Fibroblast of skin of scalp (primary cell): ENCODE data around the gene COL23A1.
A peak's percentile ranks its signal among the peaks of the same experiment; 100 is the strongest.

Source experiments
- DNase-seq: peaks from one replicate; pipeline ENCODE4 v3.0.0-alpha.2; 2013

The COL23A1 gene

DNA sequence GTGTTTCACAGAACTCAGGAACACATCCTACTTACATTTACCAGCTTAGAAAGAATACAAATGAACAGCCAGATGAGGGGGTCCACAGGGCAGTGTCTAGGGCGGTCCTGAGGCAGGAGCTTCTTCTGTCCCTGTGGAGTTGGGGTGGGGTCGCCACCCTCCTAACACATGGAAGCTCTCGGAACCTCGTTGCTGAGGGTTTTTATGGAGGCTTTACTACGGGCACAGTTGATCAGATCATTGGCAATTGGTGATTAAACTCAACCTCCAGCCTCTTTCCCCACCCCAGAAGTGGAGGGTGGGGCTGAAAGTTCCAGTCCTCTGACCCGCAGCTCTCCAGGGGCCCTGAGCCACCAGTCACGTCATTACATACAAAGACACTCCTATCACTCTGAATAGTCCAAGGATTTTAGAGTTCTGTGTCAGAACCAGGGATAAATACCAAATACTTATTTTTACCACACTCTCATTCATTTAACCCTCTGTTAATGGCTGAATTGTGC lies 156.9 kb downstream of the COL23A1 start:
- DNase-seq = peak; percentile 19

DNA sequence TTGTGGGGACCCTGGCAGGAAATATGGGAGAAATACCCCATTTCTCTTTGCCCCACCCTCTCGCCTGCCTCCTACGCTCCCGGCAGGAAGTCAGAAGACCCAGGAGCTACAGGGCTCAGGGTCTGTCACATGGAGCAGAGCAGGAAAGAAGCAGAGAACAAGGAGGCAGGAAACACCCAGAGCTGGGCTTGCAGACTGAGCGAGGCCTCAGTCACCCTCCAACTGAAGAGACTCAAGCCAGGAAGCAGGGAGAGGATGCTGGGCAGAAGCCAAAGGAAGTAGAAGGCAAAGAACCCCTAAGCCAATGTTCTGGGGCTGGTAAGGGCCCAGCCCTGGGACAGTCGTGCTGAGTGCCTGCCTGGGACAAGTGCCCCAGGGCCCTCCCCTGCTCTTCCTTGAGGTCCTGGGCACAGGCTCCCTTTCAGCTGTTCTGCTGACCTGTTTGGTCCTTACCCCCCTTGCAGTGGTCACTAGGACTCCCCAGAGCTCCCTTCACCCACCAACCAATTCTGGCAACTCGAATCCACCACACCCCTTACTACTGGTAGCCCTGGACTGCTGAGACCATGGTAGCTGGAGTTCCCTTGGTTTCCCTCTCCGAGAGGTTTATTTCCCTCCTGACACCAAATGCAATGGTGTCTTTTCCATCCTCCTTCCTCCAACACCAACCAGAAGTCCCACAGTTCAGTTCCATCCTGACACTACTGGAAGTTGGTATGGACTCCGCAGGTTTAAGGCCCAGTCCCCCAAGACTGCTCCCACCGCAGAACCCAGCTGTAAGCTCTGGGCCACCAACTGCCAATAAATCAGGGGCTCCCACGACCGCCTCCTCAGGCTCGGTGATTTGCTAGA lies 157.5 kb downstream of the COL23A1 start:
- DNase-seq = no peak

GRCh38 chr5:178431782-178432165 lies 158.4 kb downstream of the COL23A1 start:
- peak; percentile 26 for DNase-seq

DNA sequence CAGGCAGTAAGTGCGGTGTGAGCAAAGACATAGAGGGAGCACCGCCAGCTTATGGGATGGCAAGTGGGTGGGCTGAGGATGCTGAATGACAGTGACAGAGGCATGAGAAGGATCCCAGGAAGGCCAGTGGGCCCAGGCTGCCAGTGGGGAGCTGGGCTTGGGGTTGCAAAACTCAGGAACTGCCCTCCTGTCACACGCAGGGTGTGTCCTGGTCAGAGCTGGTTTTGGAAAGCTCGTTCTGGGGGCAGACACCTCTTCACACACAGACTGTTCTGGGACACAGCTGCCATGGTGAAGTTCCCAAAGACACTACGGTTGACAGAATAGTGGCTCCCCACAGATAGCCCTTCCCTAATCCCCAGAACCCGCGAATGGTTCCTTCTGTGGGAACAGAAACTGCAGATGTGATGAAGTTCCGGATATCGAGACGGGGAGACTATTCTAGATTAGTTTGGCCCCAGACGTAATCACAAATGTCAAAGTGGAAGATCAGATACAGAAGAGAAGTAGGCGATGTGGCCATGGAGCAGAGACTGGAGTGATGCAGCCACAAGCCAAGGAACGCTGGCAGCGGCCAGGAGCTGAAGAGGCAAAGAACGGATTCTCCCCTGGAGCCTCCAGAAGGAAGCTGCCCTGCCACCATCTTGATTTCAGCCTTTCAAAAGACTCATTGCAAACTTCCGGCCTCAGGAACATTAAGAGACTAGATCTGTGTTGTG lies 159.0 kb downstream of the COL23A1 start:
- no peak for DNase-seq

DNA sequence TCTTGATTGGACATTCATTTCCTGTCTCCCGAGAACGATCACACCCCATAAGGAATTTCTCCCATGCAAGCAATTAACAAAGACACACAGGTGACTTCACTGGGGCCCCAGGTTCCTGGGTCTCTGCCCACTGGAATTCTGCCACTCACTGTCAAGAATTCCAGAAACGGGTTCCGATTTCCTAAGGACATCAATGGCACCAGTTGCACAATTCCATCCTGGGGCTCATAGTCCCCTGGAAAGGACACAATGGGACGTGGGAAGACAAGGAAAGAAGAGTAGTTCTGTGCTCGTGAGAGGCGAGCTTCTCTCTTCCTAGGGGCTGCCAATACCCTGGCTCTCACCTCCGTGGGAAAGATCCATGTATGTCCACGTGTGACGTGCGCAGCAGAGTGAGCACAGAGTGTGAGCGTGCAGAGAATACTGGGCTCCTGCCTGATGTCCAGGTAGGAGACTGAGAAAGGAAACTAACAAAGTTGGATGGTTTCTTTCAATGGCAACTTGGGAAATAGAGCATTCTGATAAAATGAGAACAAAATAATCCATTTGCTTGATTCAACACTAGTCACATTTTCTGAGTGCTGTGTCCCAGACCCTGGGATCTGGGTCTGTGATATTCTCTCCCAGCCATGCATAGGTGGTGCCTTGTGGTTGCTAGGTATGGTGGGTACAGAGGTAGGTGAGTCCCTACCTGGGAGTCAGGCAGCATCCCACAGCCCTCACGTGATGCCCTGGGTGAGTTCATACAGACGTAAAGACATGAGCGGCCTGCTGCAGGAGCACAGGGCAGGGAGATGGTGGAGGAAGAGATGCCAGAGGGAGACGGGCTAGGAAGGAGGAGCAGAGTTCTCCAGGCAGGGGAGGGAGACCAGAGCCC lies 159.8 kb downstream of the COL23A1 start:
- DNase-seq = no peak

DNA sequence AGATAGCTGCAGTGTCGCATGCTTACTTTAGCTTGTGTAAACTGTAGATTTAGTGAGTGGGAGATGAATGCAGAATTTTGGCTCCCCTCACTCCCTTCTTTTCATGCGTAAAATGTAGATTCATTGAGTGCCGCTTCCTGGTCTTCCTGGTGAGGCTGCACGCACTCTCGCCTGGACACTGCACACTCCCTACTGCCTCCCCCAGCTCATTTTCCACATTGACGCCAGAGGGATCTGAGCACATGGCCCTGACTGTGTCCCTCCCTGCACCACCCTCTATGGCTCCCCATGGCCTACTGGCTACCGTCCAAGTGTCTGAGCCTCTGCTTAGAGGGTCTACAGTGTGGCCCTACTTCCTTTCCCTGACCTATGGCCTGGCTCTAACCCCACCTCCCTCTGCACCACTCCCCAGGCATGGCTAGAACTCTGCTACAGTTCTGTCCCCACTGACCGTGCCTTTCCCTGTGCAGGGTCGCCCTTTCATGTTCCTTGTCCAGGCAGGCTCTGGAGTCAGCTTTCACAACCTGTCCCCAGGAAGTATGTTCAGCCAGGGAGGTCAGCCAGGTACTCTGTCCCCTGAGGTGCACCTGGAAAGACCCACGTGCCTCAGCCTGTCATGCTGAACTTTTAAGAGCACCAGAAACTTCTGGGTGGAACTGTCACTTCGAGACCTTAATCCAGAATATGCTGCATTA lies 160.6 kb downstream of the COL23A1 start:
- no peak for DNase-seq

DNA sequence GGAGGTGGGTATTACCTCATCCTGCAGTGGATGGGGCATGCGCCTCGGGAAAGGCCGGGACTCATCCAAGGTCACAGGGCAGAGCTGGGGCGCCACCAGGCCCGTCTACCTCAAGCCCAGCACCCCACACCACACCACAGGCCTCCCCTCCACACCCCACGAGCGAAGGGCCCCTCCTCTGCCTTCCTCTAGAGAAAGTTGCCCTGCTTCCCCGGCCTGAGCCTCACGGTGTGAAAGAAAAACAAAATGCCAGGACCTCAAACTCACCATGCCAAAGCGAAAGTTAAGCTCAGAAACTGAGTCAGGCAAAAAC lies 161.1 kb downstream of the COL23A1 start:
- no peak for DNase-seq

DNA sequence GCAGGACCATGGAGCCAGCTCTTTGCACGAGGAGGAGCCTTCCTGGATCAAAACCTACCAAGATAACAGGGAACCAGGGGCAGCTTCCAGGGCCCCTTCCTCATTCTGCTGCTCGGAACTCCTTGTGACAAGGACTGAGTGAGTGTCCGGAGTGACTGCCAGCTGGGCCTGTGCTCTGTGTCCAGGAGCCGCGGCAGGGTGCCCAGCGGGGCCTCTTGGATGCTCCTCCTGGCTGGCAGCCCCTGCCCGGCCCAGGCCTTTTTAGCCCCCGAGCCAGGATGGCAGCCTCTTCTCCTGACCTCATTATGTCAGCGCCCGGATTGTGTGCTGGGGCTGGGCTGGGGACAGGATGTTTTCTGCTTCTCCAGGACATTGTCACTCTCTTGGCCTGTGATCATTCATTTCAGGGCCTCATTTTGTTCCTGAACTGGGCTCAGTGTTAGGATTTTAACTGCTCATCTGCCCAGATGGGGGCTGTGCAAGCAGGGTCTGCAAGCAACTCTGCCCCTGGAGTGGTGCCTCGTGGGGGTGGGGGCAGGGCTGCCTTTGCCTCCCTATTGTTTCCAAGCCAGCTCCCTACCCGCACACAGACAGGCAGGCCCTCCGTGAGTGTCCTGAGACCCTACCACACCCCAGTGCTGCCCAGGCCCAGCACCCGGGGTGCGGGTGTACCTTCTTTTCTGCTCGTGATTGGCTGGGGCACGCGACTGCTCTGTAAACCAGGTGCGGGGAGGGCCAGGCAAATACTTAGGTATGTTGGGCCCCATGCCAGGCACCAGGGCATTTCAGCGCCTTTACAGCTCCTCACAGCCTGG lies 161.6 kb downstream of the COL23A1 start:
- DNase-seq = no peak

DNA sequence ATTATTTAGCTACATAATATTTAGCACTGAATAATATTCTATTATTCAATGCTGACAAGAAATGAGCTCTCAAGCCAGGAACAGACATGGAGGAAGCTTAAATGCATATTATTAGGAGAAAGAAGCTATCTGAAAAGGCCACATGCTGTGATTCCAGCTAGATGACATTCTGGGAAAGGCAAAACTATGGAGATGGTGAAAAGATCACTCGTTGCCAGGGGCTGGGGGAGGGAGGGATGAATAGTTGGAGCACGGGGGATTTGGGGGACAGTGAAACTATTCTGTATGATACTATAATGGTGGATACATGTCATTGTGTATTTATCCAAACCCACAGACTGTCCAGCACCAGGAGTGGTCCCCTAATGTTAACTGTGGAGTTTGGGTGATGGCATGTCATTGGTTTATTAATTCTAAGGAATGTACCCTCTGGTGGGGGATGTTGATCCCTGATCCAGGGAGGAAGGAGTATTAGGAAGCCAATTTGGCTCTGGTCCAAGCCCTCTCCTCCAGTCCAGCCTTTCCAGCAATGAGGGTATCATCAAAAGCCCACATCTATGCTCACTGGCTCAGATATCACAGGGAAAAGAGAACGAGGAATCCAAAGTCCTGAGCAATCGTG lies 162.5 kb downstream of the COL23A1 start:
- DNase-seq = no peak

GRCh38 chr5:178426326-178427130 lies 163.7 kb downstream of the COL23A1 start:
- DNase-seq = no peak

GRCh38 chr5:178425621-178426068 lies 164.5 kb downstream of the COL23A1 start:
- no peak for DNase-seq

- no peak for DNase-seq
Observed at GRCh38 chr5:178424810-178425177, 165.4 kb downstream of the COL23A1 start.

- DNase-seq = no peak
Observed at GRCh38 chr5:178423901-178424809, 166.0 kb downstream of the COL23A1 start.

DNA sequence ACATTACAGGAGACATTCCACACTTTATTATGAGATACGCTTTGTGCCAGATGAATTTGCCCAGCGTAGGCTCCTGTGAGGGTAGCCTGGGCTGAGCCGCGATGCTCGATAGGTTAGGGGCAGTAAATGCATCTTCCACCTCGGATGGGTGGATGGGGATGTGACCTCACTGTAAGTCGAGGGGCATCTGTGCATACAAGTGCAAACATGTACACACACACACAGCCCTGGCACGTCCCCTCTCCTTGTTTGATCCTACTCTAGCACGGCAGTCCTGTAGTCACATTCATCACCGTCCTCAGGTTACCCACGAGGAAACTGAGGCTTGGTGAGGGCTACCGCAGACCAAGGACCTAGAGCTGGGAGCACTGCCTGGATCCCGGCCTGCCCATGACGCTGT lies 166.8 kb downstream of the COL23A1 start:
- DNase-seq = no peak

DNA sequence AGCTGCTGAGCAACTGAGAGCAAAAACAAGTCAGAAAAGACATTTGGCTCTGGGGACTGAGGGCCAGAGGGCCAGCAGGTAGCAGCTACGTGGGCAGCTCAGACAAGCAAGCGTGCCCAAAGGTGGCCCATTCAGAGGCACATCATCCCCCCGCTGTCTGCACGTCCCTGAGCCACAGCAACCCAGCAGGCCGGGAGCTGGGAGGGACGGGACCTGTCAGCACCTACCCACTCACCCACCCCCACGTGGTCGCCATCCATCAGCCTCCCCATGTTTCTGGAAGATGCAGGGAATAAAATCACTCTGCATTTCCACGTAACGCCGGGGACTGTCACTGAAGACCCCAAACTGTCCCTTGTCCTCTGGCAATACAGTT lies 167.8 kb downstream of the COL23A1 start:
- DNase-seq = no peak

GRCh38 chr5:178421699-178422399 lies 168.3 kb downstream of the COL23A1 start:
- no peak for DNase-seq

DNA sequence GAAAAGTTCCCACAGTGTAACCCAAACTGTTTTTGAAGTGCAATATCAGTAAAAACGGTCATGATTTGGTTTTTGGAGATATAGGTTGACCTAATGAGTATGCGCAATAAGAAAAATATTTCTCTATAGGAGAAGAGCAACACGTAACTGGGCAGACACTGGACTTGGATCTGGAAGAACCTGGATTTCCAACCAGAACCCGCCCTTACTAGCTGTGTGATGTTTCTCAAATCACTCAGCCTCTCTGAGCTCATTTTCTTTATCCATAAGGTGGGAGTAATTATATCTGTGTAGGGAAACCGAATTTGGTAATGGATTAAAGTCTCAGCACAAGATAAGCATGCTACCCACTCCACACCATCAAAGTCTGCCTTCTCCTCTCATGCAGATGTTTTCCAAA lies 169.1 kb downstream of the COL23A1 start:
- no peak for DNase-seq

GRCh38 chr5:178420354-178420781 lies 169.8 kb downstream of the COL23A1 start:
- DNase-seq = no peak
